GM04503 (cell line): ENCODE measurements around the gene FANCC.

ENCODE experiments used
- DNase-seq: peaks from one replicate; pipeline ENCODE4 v3.0.0-alpha.2; 2012; ENCODE audit warnings: low read depth

Gene FANCC

DNA sequence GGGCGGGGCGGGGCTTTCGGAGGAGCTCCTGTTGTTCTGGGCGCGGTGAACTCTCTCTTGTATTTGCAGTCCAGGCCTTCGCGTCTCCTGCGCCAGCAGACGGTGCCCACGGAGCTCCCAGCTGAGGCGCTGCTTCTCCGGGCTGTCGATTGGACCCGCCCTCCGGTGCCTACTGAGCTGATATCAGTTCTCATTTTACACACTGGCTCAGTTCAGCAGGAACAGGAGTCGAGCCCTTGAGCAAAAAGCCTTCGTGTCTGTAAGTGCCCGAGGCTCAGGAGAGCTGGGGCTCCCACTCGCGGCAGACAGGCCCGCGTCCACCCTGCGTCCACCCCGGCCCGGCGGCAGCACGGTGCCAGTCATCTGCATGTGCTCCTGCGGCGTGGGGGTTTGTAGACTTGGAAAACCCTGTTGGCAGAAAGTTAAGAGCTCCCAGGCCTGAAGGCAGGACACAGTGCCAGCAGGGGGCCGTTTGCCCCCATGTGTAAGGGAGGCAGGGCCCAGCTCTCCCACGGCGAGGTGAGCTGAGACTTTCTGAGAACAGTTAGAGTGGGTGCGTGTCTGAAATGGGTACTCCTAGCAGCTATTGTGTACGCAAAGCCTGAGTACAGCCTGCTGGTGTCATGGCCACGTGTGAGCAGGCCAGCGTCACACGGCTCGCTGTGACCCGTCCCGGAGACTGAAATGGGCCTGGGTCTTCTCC lies 231.5 kb downstream of the FANCC start:
- no peak for DNase-seq

GRCh38 chr9:95085036-95085770 lies 232.3 kb downstream of the FANCC start:
- DNase-seq = no peak

DNA sequence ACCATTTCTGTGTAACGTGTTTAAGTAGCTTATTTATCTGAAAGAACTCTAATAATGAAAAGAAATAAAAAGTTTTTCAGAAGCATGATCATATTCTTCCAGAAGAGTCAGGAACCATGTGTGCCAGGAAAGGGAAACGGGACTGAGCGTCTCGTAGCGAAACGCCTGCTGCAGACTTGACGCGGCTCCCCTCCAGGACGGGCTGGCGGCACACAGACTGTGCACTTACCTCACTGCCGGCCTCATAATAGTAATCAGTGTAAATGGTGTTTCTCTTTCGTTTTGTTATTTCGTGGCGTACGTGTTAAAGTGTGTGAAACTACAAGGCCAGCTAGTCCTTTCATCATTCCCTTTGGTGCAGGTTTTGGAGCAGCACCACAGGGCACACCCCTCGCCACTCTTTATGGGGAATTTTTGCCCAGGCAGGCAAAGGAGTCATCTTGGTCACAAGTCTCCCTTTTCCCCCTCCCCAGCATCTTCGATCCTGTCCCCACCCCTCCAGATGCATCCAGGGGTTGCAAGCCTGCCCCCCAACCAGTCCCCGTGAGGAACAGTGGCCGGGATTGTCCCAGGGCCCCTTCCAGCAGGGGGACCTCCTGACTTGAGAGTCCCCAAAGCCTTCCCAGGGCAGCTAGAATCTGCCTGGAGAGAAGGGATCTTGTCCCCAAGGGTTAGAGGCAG lies 233.1 kb downstream of the FANCC start:
- no peak for DNase-seq

- DNase-seq = no peak
Observed at GRCh38 chr9:95083086-95083768, 234.3 kb downstream of the FANCC start.

DNA sequence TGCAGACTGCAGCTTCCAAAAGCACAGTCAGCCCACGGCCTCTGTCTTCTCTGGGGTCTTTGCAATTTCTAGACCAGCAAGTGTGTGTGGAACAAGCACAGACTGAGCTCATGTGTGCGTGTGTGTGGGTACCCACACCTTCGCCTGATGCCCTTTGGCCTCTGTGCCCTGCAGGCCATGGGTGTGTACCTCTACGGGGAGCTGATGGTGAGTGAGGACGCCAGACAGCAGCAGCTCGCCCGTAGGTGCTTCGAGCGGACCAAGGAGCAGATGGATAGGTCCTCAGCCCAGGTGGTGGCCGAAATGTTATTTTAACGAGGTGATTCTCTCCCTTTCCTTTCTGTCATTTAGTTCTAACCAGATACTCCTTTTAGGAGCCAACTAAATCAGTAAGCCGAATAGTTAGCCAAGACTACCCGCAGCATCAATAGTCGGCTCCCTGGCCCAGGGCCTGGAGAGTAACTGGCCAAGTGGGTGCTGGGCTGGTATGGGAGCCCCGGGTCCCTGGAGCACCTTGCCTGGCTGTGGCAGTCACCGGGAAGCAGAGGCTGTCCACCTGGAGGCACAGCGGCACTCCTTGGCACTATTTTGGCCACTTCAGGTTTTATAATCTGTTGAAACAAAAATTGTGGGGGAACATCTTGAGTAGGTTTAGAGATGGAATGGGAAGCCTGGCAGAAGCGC lies 235.0 kb downstream of the FANCC start:
- no peak for DNase-seq

- DNase-seq = no peak
Observed at GRCh38 chr9:95081998-95082397, 235.5 kb downstream of the FANCC start.

DNA sequence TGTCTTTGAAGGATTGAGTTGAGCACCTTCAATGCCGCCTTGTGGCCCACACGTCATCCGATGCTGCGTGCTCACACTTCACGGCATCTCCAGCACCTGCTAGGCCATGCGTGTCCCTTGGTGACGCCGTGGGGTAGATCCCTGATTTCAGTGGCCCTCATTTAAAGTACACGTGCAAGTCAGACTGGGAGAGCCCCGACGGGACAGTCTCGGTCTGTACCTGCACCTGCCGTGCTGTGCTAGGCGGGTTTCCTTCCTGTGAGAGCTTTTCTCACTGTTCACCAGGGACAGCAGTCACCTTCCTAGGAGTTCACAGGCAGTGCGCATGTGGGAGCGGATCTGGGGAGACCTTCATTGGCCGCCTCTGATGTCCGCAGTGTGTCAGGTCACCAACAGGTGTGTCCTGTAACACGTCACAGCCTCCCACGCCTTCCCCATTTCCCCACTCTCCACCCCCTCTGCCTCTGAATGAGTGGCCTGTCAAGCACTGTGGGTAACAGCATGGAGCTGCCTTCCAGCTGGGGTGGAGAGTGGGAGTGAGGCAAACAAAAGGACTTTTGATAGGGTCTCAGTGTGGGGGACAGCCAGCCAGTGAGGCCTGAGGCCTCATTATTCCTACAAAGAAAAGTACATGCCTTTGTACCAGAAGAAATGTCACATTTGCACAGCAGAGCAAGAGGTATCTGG lies 236.4 kb downstream of the FANCC start:
- no peak for DNase-seq

DNA sequence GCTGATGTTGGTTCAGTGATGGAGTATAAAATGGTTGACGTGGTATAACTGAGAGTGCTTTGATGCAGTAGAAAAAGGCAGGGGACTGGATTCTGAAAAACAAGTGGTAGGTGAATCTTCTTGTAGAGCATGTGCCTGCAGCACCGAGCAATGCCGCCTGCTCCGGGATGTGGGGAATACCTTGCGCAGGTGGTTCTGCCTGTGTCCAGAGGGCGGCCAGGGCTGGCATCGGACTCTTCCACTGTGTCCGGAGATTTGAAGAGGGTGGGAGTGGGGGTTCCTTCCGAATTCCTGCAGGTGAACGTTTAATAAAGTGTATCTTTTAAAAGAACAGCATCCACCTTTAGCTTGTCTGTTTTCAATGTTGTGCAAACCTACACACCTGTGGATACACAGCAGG lies 238.0 kb downstream of the FANCC start:
- DNase-seq = no peak

GRCh38 chr9:95078939-95079338 lies 238.6 kb downstream of the FANCC start:
- DNase-seq = no peak

- no peak for DNase-seq
Observed at GRCh38 chr9:95078511-95078910, 239.0 kb downstream of the FANCC start.

DNA sequence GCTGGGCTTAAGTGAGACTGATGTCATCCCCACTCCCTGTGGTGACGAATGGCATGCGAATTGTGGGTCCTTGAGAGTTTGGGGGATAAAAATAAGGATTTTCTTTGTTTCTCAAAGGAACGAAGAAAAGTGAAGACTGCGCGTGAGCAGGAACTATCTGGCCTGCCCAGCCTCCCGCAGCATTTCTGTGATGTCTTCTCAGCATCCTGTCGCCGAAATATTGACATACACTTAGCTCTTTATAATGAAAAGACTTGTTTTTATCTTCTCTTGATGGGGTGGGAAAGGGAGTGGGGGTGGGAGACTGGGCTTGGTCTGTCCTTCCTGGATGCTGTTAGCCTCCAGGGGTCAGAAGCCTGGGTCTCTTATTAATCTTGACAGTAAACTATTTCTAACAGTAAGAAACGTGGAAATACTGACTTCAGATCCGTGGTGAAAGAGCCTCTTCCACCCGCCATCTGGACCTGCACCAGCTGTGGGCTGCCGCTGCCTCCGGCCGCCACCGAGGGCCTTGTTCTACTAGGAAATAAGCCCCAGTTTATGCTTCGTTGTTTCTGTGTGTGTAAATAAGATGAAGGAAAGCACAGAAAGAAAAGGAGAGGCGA lies 239.6 kb downstream of the FANCC start:
- DNase-seq = no peak

GRCh38 chr9:95077053-95077765 lies 240.3 kb downstream of the FANCC start:
- no peak for DNase-seq

GRCh38 chr9:95076696-95077052 lies 240.8 kb downstream of the FANCC start:
- no peak for DNase-seq

GRCh38 chr9:95075700-95076099 lies 241.8 kb downstream of the FANCC start:
- DNase-seq = no peak

DNA sequence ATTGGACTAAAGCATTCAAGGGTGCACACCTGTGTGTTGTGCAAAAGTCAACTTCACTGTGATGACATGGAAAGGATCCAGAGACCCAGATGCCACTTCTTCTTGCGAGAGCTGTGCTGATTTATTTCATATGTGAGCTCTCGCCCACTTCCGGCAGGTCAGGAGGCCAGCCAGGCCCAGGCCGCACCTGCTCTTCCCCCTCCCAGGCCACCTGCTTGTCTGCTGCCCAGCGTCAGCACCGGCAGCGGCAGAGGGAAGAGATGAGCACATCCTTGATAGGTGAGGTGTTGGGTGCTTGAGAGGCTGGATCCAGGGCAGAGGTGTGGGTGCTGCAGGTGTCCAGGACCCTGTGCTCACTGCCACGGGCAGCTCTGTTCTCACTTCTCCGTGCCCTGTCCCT lies 242.9 kb downstream of the FANCC start:
- DNase-seq = no peak

GRCh38 chr9:95073918-95074317 lies 243.6 kb downstream of the FANCC start:
- DNase-seq = no peak

GRCh38 chr9:95073042-95073607 lies 244.4 kb downstream of the FANCC start:
- no peak for DNase-seq

DNA sequence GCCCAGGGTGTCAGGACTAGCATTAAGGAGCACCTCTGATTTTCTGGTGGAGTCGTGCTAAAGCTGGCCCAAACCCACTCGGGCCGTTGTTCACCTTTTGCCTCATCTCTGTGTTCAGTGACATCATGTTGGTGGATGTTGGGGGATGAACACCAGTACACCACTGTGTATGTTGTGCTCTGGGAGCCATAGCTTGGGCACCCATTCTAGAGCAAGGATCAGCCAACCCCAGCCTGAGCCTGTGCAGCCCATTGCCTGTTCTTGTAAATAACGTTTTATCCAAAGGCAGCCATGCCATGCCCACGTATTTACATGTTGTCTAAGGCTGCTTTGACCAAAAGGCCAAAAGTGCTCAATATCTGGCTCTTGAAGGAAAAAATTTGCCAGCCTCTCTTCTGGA lies 245.6 kb downstream of the FANCC start:
- no peak for DNase-seq

DNA sequence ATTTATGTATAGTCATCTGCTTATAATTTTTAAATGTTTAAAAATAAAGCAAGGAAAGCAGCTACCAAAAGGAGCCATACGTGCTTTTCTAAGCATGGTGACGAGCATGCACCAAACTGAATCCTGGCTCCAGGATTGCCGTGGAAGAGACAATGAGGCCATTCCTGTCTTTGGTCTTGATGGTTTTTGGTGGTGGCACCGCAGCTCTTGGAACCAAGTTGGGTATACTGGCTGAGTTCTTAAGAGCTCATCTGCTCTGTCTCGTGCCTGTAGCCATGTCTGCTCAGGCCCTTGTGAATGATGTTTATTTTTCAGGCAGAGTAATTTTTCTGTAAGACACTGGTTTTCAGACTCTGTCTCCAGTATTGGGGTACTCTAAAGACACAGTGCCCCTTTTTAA lies 246.1 kb downstream of the FANCC start:
- DNase-seq = no peak

GRCh38 chr9:95070549-95071021 lies 246.9 kb downstream of the FANCC start:
- no peak for DNase-seq
